Measurements from ENCODE around the gene SLC9A1. TPM values are rescaled to one million over a fixed set of nuclear protein-coding genes. Genes with fewer than 3 reads are reported as not detected.

SLC9A1 gene
- polyA plus RNA-seq, 1 of the 3 experiments (the other 2 are of a cell fraction) = 11.4 TPM

- CTCF ChIA-PET = interaction anchor here (1.3 to 6.5 kb wide), 5 partner anchors 9 to 188 kb away, joined by 3 to 71 read pairs (median 10); no protein-coding TSS in a partner anchor
- Histone ChIP-seq H3K36me3 (replicated peaks in 1 of 2; ENCODE audit: control insufficient read depth in 1 of 2, insufficient read depth in 2 of 2, low read length in 1 of 2) (no peaks in the 10 kb centered on the region), H2AFZ (ENCODE audit: low read depth) (no peak overlapping the region), H3K79me2 (ENCODE audit: insufficient read depth) (no peaks in the 10 kb centered on the region), H3K9me2 (no peaks in the 10 kb centered on the region), H3K27ac (ENCODE audit: low read depth in 2 of 2, low read length in 1 of 2) (no peak overlapping the region), H3K4me2 (no peak overlapping the region), H3K27me3 (ENCODE audit: insufficient read depth) (no peaks in the 10 kb centered on the region), H3F3A (replicated peaks; ENCODE audit: insufficient read depth) (peaks cover 22% of the 10 kb centered on the region), H4K20me1 (ENCODE audit: insufficient read depth) (no peaks in the 10 kb centered on the region), H3K4me1 (ENCODE audit: control insufficient read depth in 1 of 2, insufficient read depth in 2 of 2, low read depth in 1 of 2, low read length in 1 of 2) (peaks cover 9 to 14% of the 10 kb centered on the region in 2 experiments; a peak in 3 of 4 replicates), H3K9me3 (no peaks in the 10 kb centered on the region), H3K9ac (no peak overlapping the region), H3K4me3 (ENCODE audit: low read depth in 2 of 2, low read length in 1 of 2) (no peak overlapping the region)
- DNase-seq = no peak
- POLR2A ChIA-PET = no interaction called here
- TF ChIP-seq RAD21 (IDR thresholded peaks at IDR 0.05; ENCODE audit: low read length) (no peak), NRF1 (IDR thresholded peaks at IDR 0.05; ENCODE audit: low read depth, low read length) (no peak), EZH2phosphoT487 (IDR thresholded peaks at IDR 0.05; ENCODE audit: borderline replicate concordance, low read depth) (no peak), GABPA (IDR thresholded peaks at IDR 0.05; ENCODE audit: low read depth) (no peak), CTCF (IDR thresholded peaks at IDR 0.05) (no peak), FOSL2 (IDR thresholded peaks at IDR 0.05; ENCODE audit: borderline replicate concordance, low read depth) (no peak), GATA2 (CRISPR knock-in tag; IDR thresholded peaks at IDR 0.05) (no peak), RFX5 (IDR thresholded peaks at IDR 0.05; ENCODE audit: low read length) (no peak), TAF1 (IDR thresholded peaks at IDR 0.05; ENCODE audit: borderline replicate concordance, low read depth, low read length) (no peak), MXI1 (IDR thresholded peaks at IDR 0.05; ENCODE audit: low read depth, low read length) (no peak), JUND (IDR thresholded peaks at IDR 0.05) (no peak), YY1 (IDR thresholded peaks at IDR 0.05; ENCODE audit: low read depth) (no peak), NFIC (IDR thresholded peaks at IDR 0.05; ENCODE audit: borderline replicate concordance) (no peak), FOXM1 (IDR thresholded peaks at IDR 0.05; ENCODE audit: low read depth) (no peak), ZBTB33 (IDR thresholded peaks at IDR 0.05; ENCODE audit: borderline replicate concordance, low read depth) (no peak), RCOR1 (IDR thresholded peaks at IDR 0.05; ENCODE audit: low read length) (no peak), MEF2A (IDR thresholded peaks at IDR 0.05; ENCODE audit: borderline replicate concordance, low read depth) (no peak), EP300 (IDR thresholded peaks at IDR 0.05; ENCODE audit: borderline replicate concordance in 1 of 2, low read depth in 1 of 2, low read length in 1 of 2) (no peak), CHD2 (IDR thresholded peaks at IDR 0.05; ENCODE audit: low read length, partially characterized antibody) (no peak)
- TF ChIP-seq, protein P1, sequence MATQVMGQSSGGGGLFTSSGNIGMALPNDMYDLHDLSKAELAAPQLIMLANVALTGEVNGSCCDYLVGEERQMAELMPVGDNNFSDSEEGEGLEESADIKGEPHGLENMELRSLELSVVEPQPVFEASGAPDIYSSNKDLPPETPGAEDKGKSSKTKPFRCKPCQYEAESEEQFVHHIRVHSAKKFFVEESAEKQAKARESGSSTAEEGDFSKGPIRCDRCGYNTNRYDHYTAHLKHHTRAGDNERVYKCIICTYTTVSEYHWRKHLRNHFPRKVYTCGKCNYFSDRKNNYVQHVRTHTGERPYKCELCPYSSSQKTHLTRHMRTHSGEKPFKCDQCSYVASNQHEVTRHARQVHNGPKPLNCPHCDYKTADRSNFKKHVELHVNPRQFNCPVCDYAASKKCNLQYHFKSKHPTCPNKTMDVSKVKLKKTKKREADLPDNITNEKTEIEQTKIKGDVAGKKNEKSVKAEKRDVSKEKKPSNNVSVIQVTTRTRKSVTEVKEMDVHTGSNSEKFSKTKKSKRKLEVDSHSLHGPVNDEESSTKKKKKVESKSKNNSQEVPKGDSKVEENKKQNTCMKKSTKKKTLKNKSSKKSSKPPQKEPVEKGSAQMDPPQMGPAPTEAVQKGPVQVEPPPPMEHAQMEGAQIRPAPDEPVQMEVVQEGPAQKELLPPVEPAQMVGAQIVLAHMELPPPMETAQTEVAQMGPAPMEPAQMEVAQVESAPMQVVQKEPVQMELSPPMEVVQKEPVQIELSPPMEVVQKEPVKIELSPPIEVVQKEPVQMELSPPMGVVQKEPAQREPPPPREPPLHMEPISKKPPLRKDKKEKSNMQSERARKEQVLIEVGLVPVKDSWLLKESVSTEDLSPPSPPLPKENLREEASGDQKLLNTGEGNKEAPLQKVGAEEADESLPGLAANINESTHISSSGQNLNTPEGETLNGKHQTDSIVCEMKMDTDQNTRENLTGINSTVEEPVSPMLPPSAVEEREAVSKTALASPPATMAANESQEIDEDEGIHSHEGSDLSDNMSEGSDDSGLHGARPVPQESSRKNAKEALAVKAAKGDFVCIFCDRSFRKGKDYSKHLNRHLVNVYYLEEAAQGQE (IDR thresholded peaks at IDR 0.05; ENCODE audit: low read depth, low read length) = no peak
- 93% methylated on average over 6 of the region's 7 CpGs for WGBS (ENCODE audit: low lambda C conversion rate)
These were observed 46.3 kb downstream of the SLC9A1 start for GRCh38 chr1:27108588-27108987.
